Mesendoderm (in vitro differentiated cells): ENCODE data around the gene MEIS2.

Experiments used
- DNase-seq: peaks from one replicate; pipeline ENCODE4 v3.0.0; 2013
- H2AK5ac ChIP-seq: 2 replicates; pipeline ENCODE4 v1.6.1; 2013; ENCODE audit warnings: low read length, inconsistent platforms
- H2BK120ac ChIP-seq: 2 replicates; pipeline ENCODE4 v1.6.1; 2013; ENCODE audit warnings: low read depth, mild to moderate bottlenecking, low read length, moderate library complexity, mixed read lengths
- H2BK15ac ChIP-seq: replicated peaks from 2 replicates; pipeline ENCODE4 v1.6.1; 2013; ENCODE audit warnings: low read depth, mild to moderate bottlenecking, moderate library complexity
- H2BK5ac ChIP-seq: 2 replicates; pipeline ENCODE4 v1.6.1; 2013; ENCODE audit warnings: low read length, inconsistent platforms
- H3K18ac ChIP-seq: 2 replicates; pipeline ENCODE4 v1.6.1; 2013; ENCODE audit warnings: mild to moderate bottlenecking, low read length, mixed read lengths
- H3K23ac ChIP-seq: one replicate; pipeline ENCODE4 v1.6.1; 2013; ENCODE audit warnings: low read length
- H3K27ac ChIP-seq: 2 replicates; pipeline ENCODE4 v1.5.1; 2013; ENCODE audit warnings: low read depth, mild to moderate bottlenecking, inconsistent platforms, low read length, moderate library complexity
- H3K27me3 ChIP-seq: 2 replicates; pipeline ENCODE4 v1.6.1; 2013; ENCODE audit warnings: low read length, control low read depth, mild to moderate bottlenecking, inconsistent platforms; ENCODE audit not compliant: insufficient read depth, poor library complexity
- H3K36me3 ChIP-seq: 2 replicates; pipeline ENCODE4 v1.6.1; 2013; ENCODE audit warnings: low read length, inconsistent platforms; ENCODE audit not compliant: control insufficient read depth, insufficient read depth
- H3K4ac ChIP-seq: one replicate; pipeline ENCODE4 v1.6.1; 2013; ENCODE audit warnings: low read depth, mild to moderate bottlenecking, low read length, moderate library complexity
- H3K4me1 ChIP-seq: 2 replicates; pipeline ENCODE4 v1.6.1; 2013; ENCODE audit warnings: low read depth, low read length, inconsistent platforms; ENCODE audit not compliant: control insufficient read depth
- H3K4me2 ChIP-seq: 2 replicates; pipeline ENCODE4 v1.6.1; 2013; ENCODE audit warnings: low read length
- H3K4me3 ChIP-seq: 2 replicates; pipeline ENCODE4 v1.5.1; 2013; ENCODE audit warnings: mild to moderate bottlenecking, low read length
- H3K56ac ChIP-seq: one replicate; pipeline ENCODE4 v1.6.1; 2013; ENCODE audit warnings: low read length
- H3K79me1 ChIP-seq: 2 replicates; pipeline ENCODE4 v1.6.1; 2013; ENCODE audit warnings: low read length, inconsistent platforms
- H3K79me2 ChIP-seq: 2 replicates; pipeline ENCODE4 v1.6.1; 2013; ENCODE audit warnings: mild to moderate bottlenecking, low read length; ENCODE audit not compliant: control insufficient read depth, insufficient read depth
- H3K9ac ChIP-seq: 2 replicates; pipeline ENCODE4 v1.6.1; 2013; ENCODE audit warnings: low read length, inconsistent platforms
- H4K5ac ChIP-seq: one replicate; pipeline ENCODE4 v1.6.1; 2013; ENCODE audit warnings: low read length
- H4K8ac ChIP-seq: one replicate; pipeline ENCODE4 v1.6.1; 2013; ENCODE audit warnings: low read depth, mild to moderate bottlenecking, control low read depth, low read length, moderate library complexity
- WGBS: extraction: QIAGEN DNeasy Blood & Tissue Kit; methylation state at CpG from one replicate; pipeline ENCODE4 v1.1.7; 2013; ENCODE audit warnings: low lambda C conversion rate, missing lambda C conversion rate; ENCODE audit not compliant: insufficient coverage; ENCODE audit errors: extremely low coverage; 5-methylcytosine and 5-hydroxymethylcytosine counted together

MEIS2 gene

DNA sequence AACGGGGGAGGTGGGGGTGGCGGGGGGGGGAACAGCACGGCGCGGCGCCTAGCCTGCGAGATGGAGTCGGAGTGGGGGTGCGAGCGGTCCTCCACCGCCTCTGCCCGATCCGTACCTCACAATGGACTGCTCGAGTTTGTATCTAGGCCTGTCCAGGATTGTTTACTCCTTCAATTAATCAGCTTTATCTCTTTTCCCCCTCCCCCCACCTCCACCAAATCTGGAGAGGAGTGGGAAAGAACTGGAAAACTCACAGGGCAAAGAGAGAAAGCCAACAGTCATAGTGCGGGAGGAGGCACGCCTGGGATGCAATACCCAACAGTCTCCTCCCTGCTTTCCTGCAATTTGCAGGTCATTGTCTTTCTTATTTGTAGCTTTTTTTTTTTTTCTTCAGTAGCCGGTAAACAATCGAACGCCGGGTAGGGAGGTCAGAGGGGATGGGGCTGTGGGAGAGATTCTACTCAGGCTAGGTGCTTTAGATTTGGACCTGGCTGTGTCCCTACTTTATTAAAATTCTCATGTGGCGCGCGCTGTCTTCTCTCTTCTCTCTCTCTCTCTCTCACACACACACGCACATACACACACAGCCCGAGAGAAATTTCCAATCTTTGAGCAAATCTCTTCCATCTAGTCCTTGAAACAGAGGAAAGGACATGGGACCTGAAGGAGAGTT, 6.9 kb upstream of the MEIS2 start:
- Histone ChIP-seq H3K23ac (no peak overlapping the region), H3K4ac (no peak overlapping the region), H2BK5ac (no peak overlapping the region), H3K79me2 (no peaks in the 10 kb centered on the region), H3K4me2 (peak overlapping the region; percentile 36), H3K56ac (no peak overlapping the region), H3K79me1 (no peaks in the 10 kb centered on the region), H3K9ac (no peak overlapping the region), H2BK120ac (no peak overlapping the region), H3K18ac (peak overlapping the region; percentile 16), H4K8ac (no peak overlapping the region), H2BK15ac (peak overlapping the region; percentile 45), H3K36me3 (no peaks in the 10 kb centered on the region), H3K4me1 (no peaks in the 10 kb centered on the region), H2AK5ac (no peak overlapping the region), H3K4me3 (no peak overlapping the region), H3K27ac (no peak overlapping the region), H3K27me3 (peaks cover 44% of the 10 kb centered on the region), H4K5ac (no peak overlapping the region)
- WGBS: no CpG with 5 or more reads among the region's 25 CpGs
- peak; percentile 70 for DNase-seq

DNA sequence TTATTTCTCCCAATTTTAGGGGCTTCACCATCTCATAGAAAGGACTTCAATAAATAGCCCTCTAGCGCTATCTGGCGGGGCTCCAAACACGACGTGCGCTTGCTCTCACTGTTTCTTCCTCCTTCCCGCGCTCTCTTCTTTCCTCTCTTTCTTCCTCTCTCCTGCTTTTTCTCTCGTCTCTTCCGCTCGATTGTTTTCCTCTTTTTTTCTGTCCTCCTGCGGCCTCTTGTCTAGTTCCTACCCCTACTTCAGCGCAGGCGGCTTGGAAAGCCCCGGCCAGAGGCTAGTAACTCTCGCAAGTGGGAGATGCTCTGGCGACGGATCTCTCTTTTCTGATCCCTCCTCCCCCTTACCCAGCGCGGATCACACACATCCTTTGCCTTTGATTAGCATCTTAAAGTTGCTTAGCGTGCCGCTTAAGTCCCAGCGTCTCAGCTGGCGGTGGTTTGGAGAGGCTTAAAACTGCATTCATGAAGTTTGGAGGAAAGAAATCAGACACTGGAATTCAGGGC, 6.2 kb upstream of the MEIS2 start:
- H3K79me2 ChIP-seq: no peaks in the 10 kb centered on the region
- no peak overlapping the region for H3K18ac ChIP-seq
- H4K8ac ChIP-seq: no peak overlapping the region
- H2BK15ac ChIP-seq: no peak overlapping the region
- H3K79me1 ChIP-seq: no peaks in the 10 kb centered on the region
- peaks cover 39% of the 10 kb centered on the region for H3K27me3 ChIP-seq
- no peak overlapping the region for H3K27ac ChIP-seq
- no CpG with 5 or more reads among the region's 23 CpGs for WGBS
- no peak overlapping the region for H2BK5ac ChIP-seq
- peak; percentile 86 for DNase-seq
- H3K4me2 ChIP-seq: peak overlapping the region; percentile 47
- H3K23ac ChIP-seq: no peak overlapping the region
- H3K4ac ChIP-seq: no peak overlapping the region
- no peak overlapping the region for H3K4me3 ChIP-seq
- no peak overlapping the region for H2AK5ac ChIP-seq
- no peak overlapping the region for H3K9ac ChIP-seq
- no peak overlapping the region for H2BK120ac ChIP-seq
- no peak overlapping the region for H3K56ac ChIP-seq
- no peak overlapping the region for H4K5ac ChIP-seq
- H3K4me1 ChIP-seq: no peaks in the 10 kb centered on the region
- H3K36me3 ChIP-seq: no peaks in the 10 kb centered on the region

DNA sequence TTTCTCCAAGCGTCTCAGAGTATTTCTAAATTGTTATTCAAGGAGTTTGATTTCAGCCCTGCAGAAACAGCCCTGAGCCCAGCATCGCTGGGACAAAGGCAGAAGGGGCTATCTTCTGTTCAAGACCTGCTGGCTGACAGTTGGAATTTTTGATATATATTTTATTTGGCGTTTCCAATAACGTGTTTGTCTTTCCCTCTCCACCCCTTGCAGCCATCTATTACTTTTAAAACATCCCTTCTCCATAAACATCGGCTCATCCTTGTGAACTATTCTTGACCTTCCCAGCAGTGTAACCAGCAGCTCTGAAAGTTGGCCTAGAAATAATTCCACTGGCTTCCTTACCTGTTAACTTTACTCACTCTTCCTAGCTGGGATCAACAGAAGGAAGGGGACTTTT, 5.5 kb upstream of the MEIS2 start:
- H3K27me3 ChIP-seq: peaks cover 36% of the 10 kb centered on the region
- H3K4me1 ChIP-seq: no peaks in the 10 kb centered on the region
- H3K4ac ChIP-seq: no peak overlapping the region
- no peak overlapping the region for H2BK5ac ChIP-seq
- H3K9ac ChIP-seq: no peak overlapping the region
- no peak overlapping the region for H3K18ac ChIP-seq
- no peak overlapping the region for H3K4me2 ChIP-seq
- no peak overlapping the region for H4K5ac ChIP-seq
- H2AK5ac ChIP-seq: no peak overlapping the region
- no peak overlapping the region for H3K27ac ChIP-seq
- no peaks in the 10 kb centered on the region for H3K36me3 ChIP-seq
- DNase-seq: no peak
- no peak overlapping the region for H3K56ac ChIP-seq
- no peak overlapping the region for H2BK120ac ChIP-seq
- H3K23ac ChIP-seq: no peak overlapping the region
- WGBS: no CpG with 5 or more reads among the region's 5 CpGs
- H2BK15ac ChIP-seq: no peak overlapping the region
- no peak overlapping the region for H3K4me3 ChIP-seq
- H3K79me1 ChIP-seq: no peaks in the 10 kb centered on the region
- no peaks in the 10 kb centered on the region for H3K79me2 ChIP-seq
- H4K8ac ChIP-seq: no peak overlapping the region

DNA sequence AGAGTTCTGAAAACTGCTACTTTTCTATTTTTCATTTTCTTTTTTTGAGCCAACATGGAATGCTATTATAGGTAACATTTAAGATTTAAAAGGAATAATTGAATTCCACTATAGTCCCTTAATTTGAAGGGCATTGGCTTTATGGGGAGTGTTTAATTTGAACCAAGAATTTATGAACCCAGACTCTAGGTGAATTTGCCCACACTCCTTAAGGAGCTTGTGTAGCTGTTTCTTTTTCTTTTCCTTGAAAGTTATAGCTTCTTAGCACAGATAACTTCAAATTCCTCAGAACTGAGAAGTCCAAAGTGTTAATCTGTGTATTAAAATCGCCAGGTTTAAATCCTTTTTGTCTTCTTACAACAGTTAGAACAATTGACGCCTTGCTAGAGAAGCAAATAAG, 4.7 kb upstream of the MEIS2 start:
- no CpG with 5 or more reads among the region's 2 CpGs for WGBS
- Histone ChIP-seq H3K4me3 (no peak overlapping the region), H3K27me3 (peaks cover 36% of the 10 kb centered on the region)

DNA sequence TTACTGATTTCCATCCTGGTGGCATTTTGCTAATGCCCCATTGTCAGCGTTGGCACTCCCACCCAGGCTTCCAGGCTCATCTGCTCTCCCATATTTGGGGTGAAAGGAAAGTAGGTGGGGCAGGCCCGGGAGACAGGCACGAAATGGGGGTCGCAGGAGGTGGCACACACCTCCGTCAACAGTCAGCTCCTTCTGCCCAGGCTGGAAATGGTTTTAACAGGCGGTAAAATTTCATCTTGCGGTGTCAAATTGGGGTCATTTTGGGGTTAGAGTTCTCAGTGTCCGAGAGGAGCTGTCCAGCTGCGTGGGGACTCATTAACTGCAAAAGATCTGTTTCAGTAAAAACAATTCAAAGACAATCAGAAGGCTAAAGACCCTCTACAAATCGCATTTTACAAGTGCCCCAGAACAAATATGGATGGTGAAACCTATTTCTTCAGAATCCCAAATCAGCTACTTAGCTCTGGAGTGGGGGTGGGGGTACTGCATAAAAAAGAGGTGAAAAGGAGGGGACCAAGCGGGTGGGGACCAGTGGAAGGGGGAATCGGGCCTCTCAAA, 4.2 kb upstream of the MEIS2 start:
- no peak overlapping the region for H2BK15ac ChIP-seq
- H3K36me3 ChIP-seq: no peaks in the 10 kb centered on the region
- WGBS: no CpG with 5 or more reads among the region's 12 CpGs
- no peaks in the 10 kb centered on the region for H3K79me1 ChIP-seq
- H3K18ac ChIP-seq: no peak overlapping the region
- no peak overlapping the region for H3K23ac ChIP-seq
- no peak overlapping the region for H2BK5ac ChIP-seq
- H4K8ac ChIP-seq: no peak overlapping the region
- no peak overlapping the region for H3K4me2 ChIP-seq
- H3K79me2 ChIP-seq: no peaks in the 10 kb centered on the region
- peaks cover 36% of the 10 kb centered on the region for H3K27me3 ChIP-seq
- no peak overlapping the region for H2BK120ac ChIP-seq
- H3K4ac ChIP-seq: no peak overlapping the region
- no peak overlapping the region for H2AK5ac ChIP-seq
- peaks cover 2% of the 10 kb centered on the region for H3K4me1 ChIP-seq
- H3K4me3 ChIP-seq: no peak overlapping the region
- H3K27ac ChIP-seq: no peak overlapping the region
- H4K5ac ChIP-seq: no peak overlapping the region
- no peak overlapping the region for H3K9ac ChIP-seq
- DNase-seq: no peak
- no peak overlapping the region for H3K56ac ChIP-seq

More for the DNA sequence above, 4.7 kb upstream of the MEIS2 start:
- H3K4ac ChIP-seq: no peak overlapping the region
- no peak overlapping the region for H2BK15ac ChIP-seq
- no peak for DNase-seq
- no peaks in the 10 kb centered on the region for H3K79me1 ChIP-seq
- H3K4me2 ChIP-seq: no peak overlapping the region
- no peak overlapping the region for H4K8ac ChIP-seq
- H2BK120ac ChIP-seq: no peak overlapping the region
- no peak overlapping the region for H2BK5ac ChIP-seq
- H3K27ac ChIP-seq: no peak overlapping the region
- no peak overlapping the region for H4K5ac ChIP-seq
- no peak overlapping the region for H2AK5ac ChIP-seq
- H3K23ac ChIP-seq: no peak overlapping the region
- H3K4me1 ChIP-seq: no peaks in the 10 kb centered on the region
- no peaks in the 10 kb centered on the region for H3K79me2 ChIP-seq
- H3K18ac ChIP-seq: no peak overlapping the region
- H3K56ac ChIP-seq: no peak overlapping the region
- H3K36me3 ChIP-seq: no peaks in the 10 kb centered on the region
- H3K9ac ChIP-seq: no peak overlapping the region
